AG09309 (cell line): Measurements from ENCODE around the gene STAT6.

Experiments
- DNase-seq: peaks from one replicate; pipeline ENCODE4 v3.0.0-alpha.2; 2010; ENCODE audit warnings: low read depth
- H3K4me3 ChIP-seq: 2 replicates; pipeline ENCODE4 v1.5.1; 2011; ENCODE audit warnings: mild to moderate bottlenecking, low read depth, low read length, moderate library complexity; ENCODE audit not compliant: control insufficient read depth
- TF ChIP-seq, protein P1 (sequence below): IDR thresholded peaks from 2 replicates; pipeline ENCODE4 v1.5.1; 2011; ENCODE audit warnings: mild to moderate bottlenecking, low read depth, low read length, inconsistent platforms; ENCODE audit not compliant: insufficient read depth, control insufficient read depth; ENCODE audit errors: missing control alignments

Gene STAT6

DNA sequence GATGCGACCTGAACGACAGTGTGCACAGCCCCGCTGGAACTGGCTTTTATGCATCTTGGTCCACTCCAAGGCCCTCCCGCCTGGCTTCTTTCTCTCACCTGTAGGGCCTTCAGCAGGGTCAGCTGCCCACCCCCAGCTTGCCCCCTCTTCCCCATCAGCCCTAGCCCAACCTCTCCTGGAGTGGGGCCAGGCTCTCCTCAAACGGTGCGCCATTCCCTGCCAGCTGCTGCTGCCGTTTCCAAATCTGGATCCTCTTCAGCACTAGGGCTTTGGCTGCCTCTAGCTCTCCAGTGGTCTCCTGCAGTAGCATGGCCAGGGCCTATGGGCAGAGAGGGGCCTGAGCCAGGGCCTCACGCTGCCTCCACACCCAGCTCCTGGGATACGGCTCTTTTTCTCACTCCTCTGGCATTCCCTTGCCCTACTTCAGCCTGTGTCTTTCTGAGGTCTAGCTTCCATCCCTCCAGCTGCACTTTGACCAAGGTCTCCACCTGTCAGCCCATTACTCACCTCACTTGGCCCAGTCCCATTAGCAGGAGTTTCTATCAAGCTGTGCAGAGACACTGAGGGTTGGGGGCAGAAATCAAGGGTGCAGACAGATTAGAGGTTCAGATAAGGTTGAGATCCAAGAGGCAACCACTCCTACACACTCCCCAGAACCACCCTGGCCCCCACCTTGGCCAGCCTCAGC, 5.0 kb downstream of the STAT6 start:
- DNase-seq: no peak

DNA sequence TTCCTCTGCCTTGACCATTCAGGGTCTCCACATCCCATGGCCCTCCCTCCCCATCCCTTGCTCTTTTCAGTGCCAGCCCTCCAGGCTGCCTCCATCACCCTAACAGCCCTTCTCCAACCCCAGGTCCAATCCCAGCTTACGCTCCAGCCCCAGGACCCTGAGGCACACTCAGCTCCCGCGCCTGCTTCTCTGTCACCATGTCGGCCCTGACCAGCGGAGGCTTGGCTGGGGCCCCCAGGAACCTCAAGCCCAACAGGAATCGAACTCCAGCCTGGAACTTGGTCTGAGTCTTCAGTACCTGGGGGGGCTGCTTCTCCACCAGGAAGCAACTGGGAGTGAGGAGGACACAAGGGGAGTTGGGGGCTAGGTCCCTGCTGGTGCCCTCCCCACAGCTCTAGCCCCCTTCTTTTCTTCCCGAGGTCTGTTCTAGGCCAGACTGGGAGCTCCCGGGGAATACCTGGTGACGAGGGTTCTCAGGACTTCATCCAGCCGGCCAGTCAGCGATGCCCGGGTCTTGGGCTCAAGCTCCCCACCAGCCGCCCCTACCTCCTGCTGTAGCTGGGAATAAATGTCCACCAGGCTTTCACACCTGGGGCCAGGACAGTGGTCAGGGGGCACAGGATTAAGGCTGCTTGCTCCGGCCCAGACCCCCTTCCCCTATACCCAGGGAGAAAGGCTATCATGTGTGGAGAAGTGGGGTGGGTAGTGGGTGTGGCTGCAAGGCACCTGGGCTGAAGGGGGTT, 6.0 kb downstream of the STAT6 start:
- TF ChIP-seq, protein P1, sequence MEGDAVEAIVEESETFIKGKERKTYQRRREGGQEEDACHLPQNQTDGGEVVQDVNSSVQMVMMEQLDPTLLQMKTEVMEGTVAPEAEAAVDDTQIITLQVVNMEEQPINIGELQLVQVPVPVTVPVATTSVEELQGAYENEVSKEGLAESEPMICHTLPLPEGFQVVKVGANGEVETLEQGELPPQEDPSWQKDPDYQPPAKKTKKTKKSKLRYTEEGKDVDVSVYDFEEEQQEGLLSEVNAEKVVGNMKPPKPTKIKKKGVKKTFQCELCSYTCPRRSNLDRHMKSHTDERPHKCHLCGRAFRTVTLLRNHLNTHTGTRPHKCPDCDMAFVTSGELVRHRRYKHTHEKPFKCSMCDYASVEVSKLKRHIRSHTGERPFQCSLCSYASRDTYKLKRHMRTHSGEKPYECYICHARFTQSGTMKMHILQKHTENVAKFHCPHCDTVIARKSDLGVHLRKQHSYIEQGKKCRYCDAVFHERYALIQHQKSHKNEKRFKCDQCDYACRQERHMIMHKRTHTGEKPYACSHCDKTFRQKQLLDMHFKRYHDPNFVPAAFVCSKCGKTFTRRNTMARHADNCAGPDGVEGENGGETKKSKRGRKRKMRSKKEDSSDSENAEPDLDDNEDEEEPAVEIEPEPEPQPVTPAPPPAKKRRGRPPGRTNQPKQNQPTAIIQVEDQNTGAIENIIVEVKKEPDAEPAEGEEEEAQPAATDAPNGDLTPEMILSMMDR: no peak
- no peak for DNase-seq
- no peak overlapping the region for H3K4me3 ChIP-seq

More for the DNA sequence above, 5.0 kb downstream of the STAT6 start:
- TF ChIP-seq, protein P1: no peak
- no peak overlapping the region for H3K4me3 ChIP-seq

GRCh38 chr12:57104292-57104910, 6.8 kb downstream of the STAT6 start:
- DNase-seq: no peak
- no peak overlapping the region for H3K4me3 ChIP-seq
- TF ChIP-seq, protein P1: no peak

DNA sequence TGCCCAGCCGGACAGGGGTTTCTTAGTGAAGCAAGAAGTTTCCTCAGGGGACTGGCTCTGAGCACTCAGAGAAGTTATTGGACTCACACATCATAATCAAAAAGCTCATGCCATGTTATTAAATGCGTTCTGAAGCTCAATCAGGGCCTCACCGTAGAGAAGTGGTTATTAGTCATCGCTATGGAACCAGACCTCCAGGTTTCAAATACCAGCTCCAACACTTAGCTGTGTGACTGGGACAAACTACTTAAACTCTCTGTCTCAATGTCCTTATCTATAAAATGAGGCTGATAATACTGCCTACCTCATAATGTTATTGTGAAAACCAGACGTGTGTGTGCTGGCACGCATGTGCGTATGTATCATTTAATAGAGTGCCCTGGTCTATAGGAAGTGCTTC, 7.3 kb downstream of the STAT6 start:
- DNase-seq: no peak
- H3K4me3 ChIP-seq: no peak overlapping the region
- TF ChIP-seq, protein P1: no peak

DNA sequence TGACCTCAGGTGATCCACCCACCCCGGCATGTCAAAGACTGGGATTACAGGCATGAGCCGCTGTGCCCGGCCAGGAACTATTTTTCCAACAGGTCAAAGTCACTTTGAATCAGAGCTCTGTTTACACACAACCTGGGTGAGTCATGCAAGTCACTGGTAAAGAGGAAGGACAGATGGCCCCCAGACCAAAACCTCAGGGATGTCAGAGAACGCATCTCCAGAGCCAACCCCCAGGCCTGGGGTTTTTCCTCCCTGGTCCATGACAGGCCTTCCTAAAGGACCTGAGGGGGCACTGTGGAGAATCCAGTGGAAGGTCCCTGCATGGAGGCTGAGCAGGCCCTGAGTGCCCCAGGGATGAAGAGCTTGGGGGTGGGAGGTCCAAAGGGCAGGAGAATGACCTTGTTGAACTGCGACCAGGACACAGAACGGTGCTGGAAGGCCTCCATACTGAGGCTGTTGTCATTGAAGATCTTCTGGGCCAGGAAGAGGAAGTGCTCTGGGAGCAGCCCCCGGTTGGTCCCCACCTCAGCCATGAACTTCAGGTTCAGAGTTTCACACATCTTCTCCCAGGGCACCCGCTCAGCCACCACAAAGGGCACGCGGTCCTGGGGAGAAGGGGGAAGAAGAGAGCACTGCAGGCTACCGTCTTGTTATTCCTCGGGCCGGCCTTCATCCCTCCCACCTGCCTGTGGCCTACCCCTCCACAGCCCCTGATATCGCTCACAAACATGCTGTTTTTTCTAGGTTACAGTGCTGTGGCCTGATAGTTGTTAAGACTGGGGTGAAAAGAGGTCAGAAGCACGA, 9.1 kb downstream of the STAT6 start:
- DNase-seq: no peak
- H3K4me3 ChIP-seq: no peak overlapping the region
- TF ChIP-seq, protein P1: no peak

DNA sequence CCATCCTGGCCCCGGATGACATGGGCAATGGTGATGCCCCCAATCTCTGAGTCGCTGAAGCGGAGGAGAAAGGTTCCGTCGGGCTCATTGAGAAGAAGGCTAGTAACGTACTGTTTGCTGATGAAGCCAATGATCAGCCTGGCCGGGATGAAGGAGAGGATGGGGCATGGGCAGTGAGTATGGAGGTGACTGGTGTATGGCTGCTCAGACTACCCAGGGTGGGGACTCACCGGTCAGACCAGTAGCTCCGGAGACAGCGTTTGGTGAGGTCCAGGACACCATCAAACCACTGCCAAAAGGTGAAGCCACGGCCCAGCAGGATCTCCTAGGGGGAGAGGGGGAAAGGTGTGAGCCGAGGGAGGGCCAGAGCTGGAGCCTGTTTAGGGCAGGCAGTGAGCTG, 11.4 kb downstream of the STAT6 start:
- TF ChIP-seq, protein P1: no peak
- no peak overlapping the region for H3K4me3 ChIP-seq
- DNase-seq: no peak
